ENCODE results near the gene NABP2.
"Not testable (repeated sequence)": the region's sequence is repeated elsewhere in the genome, so short reads cannot be mapped to it uniquely, and the experiment has no call there.

The NABP2 gene

DNA sequence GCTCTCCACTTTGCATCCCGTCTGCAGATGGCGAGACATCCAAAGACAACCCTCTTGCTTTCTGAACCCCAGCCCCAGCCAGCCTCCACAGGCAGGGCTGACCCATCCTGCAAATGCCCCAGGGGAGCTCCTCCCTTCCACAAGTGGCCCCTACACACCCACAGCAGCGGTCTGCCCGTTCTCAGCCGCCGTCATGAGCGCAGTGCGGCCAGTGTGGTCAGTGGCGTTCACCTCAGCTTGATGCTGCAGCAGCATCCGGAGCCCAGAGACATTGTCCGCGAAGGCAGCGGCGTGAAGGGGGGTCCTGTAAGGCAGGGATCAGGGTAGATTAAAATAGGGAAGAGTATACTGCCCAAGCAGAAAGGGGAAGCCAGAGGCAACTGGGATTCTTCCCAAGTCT lies 20.4 kb downstream of the NABP2 start:
- DNase-seq (ENCODE audit: low read depth in 2 of 2): no peak

DNA sequence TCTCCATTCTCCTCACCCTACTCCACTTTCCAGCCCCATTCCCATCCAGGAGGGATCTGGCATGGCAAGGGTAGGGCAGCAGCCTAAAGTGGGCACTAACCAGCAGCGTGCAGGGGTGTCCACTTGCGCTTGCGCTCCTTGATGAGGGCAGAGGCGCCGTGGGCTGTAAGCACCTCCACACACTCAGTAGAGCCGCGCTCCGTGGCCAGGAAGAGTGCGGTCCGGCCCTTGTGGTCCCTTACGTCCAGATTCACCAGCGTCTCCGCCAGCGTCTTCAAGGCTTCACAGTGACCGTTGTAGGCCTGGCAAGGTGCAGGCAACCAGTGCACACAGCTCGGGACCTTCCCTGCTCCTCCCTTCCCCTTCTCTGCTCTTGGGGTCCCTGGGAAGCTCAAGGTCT lies 23.8 kb downstream of the NABP2 start:
- no peak for DNase-seq (ENCODE audit: low read depth in 2 of 2)

DNA sequence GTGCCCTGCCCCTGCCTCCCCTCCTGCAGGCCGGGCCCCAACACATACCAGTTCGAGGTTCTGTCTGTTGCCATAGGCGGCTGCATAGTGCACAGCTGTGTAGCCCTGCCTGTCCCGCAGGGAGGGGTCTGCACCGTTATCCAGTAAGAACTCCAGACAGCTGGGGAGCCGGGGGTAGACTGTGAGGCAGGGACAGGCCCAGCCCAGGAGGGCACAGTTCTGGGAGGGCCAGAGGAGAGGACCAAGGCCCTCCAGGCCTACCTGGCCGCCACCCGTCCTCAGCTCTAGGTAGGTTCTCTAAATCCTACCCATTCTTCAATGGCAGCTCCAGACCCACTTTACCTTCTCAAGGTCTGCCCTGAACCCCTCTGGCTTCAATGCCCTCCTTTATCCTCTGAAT lies 24.6 kb downstream of the NABP2 start:
- DNase-seq (ENCODE audit: low read depth in 2 of 2): no peak

DNA sequence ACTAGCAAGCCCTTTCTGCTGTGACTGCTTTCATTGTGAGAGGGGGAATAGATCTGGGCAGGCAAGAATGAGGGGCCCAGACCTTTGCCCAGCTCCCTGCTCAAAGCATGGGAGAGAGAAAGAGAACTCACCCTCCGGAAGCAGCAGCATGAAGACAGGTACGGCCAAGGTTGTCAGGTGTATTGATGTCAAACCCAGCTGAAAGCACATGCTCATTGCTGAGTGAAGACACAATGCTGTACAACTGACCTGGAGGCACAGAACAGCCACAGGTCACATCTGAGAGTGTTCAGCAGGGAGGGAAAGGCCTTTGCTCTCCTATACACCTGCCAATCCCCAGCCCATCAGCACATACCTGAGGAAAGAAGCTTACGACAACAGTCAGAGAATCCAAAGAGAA lies 28.5 kb downstream of the NABP2 start:
- no peak for DNase-seq (ENCODE audit: low read depth in 2 of 2)

DNA sequence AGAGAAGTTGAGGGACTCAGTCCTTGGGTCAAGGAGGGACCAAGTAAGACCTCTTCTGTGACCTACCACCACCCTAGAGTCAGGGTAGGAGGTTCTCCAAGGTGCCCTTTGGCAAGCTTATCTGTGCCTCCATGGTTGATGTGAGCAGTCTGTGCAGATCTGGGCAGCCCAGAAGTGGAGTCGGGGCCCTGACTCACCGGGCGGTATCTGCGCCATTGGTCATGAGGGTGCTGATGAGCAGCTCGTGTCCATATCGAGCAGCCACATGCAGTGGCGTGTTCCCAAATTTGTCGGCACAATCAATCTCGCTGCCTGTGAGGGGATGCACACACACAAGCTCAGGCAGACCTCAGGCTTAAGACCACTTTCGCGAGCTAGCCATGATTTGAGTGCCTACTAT lies 28.9 kb downstream of the NABP2 start:
- DNase-seq (ENCODE audit: low read depth in 2 of 2): no peak

DNA sequence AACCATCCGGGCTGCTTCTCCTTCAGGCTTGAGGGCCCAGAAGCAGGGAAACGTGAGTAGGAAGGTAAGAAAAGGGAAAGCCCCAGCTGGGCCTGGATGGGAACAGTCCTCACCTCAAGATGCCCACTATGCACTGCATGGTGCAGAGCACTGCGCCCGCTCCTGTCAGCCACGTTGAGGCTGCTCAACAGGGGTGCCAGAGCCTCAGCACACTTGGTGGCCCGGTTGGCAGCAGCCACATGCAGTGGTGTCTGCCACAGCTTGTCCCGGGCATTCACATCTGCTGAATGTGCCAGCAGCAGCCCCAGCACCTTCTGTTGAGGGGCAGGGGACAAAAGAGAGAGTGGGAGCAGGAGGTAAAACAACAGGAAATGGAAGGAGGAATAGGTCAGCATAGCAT lies 31.5 kb downstream of the NABP2 start:
- DNase-seq (ENCODE audit: low read depth in 2 of 2): no peak

DNA sequence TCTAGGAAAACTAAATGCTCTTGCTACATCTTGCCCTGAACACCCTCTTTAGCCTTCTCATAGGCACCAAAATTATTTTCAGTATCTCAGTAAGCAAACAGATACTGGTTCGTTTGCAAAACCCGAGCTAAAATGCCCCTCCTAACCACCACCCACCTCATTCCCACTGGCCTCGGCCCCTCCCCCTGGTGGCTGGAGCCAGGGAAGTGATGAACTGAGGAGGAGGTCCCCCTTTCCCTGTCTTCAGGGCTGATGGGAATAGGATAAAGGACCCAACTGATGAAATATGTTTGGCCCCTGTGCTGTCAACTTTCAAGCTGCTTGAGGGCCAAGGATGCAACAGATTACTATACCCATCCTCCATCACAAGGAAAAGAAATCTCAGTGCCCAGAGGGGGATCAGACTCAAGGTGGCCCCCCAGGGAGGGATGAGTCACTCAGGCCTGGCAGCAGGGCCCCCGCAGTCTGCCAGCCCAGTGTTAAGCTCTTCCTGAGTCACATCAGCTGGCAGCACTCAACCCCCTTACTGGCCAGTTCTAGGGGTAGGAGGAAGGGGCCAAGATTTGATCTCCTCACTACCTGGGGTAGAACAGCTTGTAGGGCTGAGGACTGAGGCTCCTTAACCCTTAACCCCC lies 32.3 kb downstream of the NABP2 start:
- DNase-seq (ENCODE audit: low read depth in 2 of 2): no peak

DNA sequence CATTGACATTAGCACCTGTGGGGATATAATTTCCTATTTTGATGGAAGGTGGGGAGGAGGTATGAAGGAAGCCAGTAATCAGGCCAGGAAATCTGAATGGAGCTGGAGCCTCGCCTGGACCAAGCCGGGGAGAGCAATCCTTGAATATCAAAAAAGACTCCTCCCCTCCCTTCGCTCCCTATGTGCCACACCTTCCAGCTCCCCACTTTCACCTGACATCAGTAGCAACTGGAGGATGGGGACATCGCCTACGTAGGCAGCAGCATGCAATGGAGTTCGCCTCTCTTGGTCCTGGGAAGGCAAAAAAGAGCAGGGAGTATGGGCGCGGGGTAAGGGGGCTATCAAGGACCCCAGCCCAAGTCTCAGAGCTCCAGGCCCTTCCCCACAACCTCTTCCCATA lies 32.9 kb downstream of the NABP2 start:
- DNase-seq (ENCODE audit: low read depth in 2 of 2): no peak

DNA sequence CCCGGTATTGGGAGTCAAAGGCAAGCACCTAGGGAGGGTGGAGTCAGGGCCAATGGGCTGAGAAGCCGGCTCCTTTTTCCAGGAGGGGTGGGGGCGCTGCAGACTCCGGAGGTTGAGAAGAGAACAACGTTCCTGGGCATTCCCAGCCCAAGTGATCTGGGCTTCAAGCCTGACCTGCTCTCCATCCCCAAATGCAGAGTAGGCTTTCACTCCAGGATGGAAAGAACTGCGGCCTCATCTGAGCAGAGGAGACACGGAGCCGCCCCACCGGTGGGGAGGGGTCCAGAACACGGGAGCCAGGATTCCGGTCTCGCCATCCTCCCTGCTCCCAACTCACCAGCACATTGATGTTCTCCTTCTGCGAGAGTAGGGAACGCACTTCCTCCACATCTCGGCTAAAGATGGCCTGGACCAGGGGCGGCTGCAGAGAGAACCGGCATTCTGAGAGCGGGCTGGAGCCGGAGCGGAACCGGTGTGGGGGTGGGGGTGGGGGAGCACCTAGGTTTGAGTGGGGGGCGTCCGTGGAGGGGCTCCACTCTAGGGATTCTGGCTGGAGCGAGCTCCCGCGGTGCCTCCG lies 33.4 kb downstream of the NABP2 start:
- DNase-seq (ENCODE audit: low read depth in 2 of 2): no peak

DNA sequence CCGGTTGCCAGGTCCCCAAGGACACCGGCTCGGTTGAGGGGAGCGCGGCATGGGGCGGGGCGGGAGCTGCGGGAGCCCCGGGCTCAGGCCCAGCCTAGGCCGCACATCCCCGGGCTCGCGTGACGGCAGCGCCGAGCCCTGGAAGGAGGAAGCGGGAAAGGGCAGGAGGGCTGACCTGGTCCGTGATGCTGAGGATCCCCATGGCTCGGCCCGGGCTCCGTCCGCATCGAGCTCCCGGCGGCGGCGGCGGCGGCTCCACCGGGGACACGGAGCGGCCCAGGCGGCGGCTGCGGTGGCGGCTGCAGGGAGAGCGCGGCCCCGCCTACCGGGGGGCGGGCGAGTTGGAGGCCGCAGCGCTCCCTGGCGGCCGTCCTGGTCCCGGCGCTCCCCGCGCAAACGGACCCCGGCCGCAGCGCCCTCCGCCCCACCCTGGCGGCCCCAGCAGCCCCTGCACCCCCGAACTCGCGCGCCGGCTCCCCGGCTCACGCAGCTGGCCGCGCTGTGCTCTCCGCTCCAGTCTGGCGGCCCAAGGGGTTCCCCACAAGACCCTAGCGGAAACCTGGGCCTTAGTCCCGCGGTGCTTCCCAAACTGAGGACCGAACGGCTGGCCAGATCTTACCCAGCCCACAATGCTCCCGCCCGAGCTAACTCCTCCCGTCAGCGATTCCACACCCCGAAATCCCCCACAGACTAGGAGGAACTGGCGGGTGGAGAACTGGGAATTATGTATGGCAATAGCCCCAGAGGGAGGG lies 34.1 kb downstream of the NABP2 start, which contains the start of gene ANKRD52:
TSS of gene ANKRD52 (minus strand) at position 317 of the 752 bp plus-strand sequence. CDS start at position 202, 115 bp downstream.
- peak; percentile 69 to 74 for DNase-seq (ENCODE audit: low read depth in 2 of 2)

DNA sequence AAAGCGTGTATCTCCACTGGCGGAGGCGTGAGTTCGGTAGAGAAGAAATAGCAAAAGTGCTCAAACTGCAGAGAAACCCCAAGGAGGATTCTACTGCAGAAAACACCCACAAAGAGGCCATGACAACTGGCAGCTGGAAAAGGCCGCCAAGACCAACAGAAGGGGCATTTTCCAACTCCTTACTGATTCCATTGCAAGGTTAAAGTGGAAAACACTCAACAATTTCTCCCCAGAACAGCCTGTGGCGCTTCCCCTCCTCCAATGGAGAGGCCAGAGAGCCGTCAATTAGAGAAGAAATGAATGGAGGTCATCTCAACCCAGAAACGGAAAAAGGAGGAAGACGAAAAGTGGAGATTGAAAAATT lies 34.7 kb downstream of the NABP2 start:
- DNase-seq (ENCODE audit: low read depth in 2 of 2): no peak

DNA sequence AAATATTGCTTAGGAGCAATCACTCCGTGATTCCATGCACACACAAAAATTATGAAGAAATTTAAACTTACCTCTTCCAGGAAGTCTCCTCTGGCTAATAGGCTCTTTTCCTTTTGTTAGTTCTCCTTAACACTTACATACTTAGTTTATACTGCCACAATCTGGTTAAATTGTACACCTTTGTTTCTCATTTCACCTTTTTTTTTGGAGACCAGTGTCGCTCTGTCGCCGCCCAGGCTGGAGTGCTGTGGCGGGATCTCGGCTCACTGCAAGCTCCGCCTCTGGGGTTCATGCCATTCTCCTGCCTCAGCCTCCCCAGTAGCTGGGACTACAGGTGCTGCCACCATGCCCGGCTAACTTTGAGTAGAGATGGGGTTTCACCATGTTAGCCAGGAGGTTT lies 36.2 kb downstream of the NABP2 start:
- DNase-seq (ENCODE audit: low read depth in 2 of 2): no peak

DNA sequence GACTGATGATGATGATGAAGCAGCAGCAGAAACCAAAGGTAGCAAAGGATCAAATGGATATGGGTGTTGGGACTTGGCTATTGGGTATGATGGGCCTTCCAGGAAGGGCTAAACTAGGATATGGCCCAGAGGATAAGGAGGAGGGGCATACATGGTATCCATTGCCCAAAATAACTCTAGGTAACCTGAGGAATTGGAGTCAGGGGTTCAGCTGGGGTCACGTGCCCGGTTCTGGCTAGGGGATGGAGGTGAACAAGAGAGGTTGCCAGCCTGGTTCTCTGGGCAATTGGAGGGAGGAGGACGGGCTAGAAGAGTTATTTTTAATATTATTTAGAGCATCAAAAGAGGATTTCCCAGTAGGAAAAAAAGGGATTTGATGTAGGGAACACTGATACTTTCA lies 36.8 kb downstream of the NABP2 start:
- no peak for DNase-seq (ENCODE audit: low read depth in 2 of 2)

DNA sequence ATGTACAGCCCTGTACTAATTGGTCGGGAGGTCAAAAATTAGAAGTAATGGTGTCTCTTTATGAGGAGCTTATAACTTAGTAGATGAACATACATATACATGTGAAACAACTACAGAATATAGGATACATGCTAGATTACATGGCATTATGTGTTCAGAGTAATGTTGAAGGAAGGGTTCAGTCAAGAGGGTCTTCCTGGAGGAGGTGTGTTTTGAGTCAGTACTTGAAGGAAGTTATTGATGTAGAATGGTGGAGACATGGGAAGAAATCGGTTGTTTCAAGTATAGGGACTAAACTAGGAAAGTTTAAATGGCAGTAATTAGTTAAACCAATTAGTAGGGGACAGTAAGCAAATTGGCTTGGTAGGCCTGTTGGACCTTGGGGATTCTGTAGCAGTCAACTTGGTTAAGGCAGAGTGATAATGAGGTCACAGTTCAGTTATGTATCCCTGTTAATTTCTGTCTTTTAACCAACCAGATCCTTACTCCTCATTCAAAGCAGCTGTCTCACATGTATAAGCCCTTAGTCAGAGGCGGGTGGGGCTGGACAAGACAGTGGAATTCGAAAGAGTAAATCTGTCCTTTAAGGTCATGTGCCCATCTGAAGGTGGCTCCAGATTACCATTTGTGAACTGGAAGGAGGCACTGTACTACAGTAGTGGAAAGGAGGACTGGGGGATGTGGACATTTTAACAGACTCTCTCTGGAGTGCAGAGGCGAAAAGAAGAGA lies 37.5 kb downstream of the NABP2 start:
- DNase-seq (ENCODE audit: low read depth in 2 of 2): no peak

DNA sequence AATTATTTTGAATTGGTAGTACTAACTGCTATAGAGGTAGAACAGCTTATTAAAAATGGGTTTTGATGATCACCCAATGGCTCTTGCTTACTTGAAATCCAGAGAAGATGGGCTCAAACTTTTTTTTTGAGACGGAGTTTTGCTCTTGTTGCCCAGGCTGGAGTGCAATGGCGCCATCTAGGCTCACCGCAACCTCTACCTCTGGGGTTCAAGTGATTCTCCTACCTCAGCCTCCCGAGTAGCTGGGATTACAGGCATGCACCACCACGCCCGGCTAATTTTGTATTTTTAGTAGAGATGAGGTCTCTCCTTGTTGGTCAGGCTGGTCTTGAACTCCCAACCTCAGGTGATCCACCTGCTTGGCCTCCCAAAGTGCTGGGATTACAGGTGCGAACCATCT lies 38.8 kb downstream of the NABP2 start:
- DNase-seq (ENCODE audit: low read depth in 2 of 2): not testable (repeated sequence)

DNA sequence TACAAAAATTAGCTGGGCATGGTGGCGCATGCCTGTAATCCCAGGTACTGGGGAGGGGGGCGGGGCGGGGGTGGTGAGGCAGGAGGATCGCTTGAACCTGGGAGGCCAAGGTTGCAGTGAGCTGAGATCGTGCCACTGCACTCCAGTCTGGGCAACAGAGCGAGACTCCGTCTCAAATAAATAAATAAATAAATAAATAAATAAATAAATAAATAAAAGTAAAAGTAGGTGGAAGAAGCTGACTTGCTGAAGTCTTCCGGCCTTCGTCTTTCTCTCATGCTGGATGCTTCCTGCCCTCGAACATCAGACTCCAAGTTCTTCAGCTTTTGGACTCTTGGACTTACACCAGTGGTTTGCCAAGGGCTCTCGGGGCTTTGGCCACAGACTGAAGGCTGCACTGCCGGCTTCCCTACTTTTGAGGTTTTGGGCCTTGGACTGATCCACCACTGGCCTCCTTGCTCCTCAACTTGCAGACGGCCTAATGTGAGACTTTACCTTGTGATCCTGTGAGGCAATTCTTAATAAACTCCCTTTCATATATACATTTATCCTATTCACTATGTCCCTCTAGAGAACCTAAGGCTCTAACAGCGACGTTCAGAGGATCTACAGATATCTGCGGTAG lies 42.0 kb downstream of the NABP2 start:
- not testable (repeated sequence) for DNase-seq (ENCODE audit: low read depth in 2 of 2)

DNA sequence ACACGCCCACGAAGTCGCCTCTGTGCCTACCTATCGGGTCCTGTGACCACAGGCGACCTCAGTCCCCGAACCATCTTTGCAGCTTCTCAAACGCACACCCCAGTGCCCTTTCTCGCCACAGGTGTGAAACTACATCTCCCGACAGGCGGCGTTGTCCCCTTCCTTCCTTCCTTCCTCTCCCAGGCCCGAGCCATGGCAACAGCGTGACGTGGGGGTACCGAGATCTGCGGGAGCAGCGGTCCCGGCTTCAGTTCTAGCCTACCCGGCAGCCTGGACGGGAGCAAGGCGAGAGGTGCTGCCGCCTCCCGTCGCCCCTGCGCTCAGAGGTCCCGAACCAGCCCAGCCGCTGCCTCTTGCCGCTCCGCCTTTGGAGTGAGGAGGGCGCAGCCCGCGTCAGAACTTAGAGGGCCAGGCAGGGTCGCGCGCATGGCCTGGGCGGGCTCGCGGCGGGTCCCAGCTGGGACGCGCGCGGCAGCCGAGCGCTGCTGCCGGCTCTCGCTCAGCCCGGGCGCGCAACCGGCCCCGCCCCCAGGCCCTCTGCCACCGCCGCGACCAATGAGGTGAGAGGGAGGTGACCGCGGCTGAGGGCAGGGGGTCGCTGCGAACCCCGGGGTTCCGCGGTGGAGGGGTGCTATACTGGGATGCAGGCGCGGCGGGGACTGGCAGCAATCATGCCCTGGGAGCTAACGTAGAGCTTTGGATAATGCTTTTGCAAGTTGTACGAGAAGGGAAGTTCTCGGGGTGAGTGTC lies 42.7 kb downstream of the NABP2 start, which contains the start of gene COQ10A:
TSS of gene COQ10A (plus strand) at position 250 of the 750 bp plus-strand sequence. CDS start at position 427, 177 bp downstream.
- DNase-seq (ENCODE audit: low read depth in 2 of 2): peak; percentile 74 to 79

DNA sequence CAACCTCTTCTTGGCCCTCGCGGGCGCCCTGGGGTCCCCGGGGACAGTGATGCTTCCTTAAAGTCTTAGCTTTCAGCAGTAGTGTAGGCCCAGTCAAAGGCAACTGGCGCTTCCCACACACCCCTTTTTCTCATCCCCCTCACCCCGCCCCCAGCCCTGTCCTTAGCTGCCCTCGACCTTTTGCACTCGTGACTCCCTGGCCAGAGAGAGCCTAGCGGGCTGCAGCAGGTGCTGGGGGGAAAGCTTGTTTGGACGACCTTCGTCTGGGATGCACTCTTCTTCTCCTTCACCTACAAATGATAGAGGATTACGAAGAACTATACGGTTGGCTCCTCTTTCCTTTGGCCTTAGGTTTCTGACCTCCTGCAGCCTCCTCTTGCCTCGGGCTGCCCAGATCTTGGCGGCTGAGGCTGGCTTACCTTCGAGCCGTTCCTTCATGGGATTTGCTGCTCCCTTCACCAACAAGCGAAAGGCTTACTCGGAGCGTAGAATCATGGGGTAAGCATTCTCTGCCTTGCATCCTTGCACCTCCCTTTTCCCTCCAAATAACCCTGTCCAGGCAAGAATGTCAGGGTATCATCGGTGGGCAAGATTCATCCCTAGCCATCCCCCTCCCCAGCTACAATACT lies 43.4 kb downstream of the NABP2 start:
- no peak for DNase-seq (ENCODE audit: low read depth in 2 of 2)

DNA sequence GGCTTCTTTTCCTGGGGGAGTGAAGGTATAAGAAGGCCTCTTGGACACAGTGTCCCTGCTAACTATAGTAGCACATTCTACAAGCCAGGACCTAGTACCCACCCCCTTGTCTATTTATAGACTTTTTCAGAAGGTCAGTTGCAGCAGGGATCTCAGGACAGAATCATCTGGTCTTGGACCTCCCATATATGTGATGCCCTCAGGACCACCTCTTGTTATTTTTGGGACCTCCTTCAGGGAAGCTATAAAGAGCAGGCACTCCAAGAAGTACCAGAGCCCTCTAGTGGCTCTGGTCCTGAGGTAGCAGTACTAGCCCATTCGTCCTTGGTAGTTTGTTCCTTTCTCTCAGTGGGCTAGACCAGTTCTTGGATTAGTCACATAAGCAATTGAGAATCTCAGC lies 46.9 kb downstream of the NABP2 start:
- DNase-seq (ENCODE audit: low read depth in 2 of 2): no peak

DNA sequence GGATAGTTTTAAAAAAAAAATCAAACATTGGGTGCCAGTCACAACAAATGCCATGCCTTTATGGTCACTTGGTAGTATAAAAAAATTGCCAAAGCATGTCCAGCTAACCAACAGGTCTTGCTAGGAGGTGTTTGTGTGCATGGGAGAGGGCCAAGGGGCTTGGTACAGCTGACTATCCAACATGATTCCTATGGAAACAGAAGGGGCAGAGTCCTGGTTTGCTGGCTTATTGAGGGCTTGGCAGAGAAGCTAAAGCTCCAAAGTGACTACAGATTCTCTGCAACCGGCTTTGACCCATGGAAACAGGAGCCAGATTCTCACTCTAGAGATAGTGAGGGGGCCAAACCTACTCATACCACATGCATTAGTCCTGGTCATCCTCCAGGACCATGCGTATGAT lies 48.3 kb downstream of the NABP2 start:
- not testable (repeated sequence) for DNase-seq (ENCODE audit: low read depth in 2 of 2)

DNA sequence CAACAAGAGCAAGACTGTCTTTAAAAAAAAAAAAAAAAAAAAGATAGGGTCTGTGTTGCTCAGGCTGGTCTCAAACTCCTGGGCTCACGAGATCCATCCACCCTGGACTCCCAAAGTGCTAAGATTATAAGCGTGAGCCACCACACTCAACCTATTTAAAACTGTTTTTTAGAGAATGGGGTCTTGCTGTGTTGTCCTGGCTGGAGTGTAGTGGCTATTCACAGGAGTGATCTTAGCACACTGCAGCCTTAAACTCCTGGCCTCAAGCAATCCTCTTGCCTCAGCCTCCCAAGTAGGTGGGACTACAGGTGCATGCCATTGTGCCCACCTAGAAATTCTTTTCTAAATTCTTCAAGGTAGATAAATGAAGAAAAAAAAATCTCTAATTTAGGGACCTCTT lies 50.2 kb downstream of the NABP2 start:
- DNase-seq (ENCODE audit: low read depth in 2 of 2): no peak
